HCT116 (cell line): ENCODE results near the gene HSPA12B. TPM values are rescaled to one million over a fixed set of nuclear protein-coding genes. Genes with fewer than 3 reads are reported as not detected.

Experiments
- ATAC-seq: fragments of 200-7000 bp; cut with Tn5 transposase; 2 replicates; pipeline ENCODE4 v1.9.1; 2020; ENCODE audit warnings: mild to moderate bottlenecking, moderate library complexity
- BruUV-seq: library from RNA; stranded (reverse); fragments of 400-500 nt; replicated peaks from 2 replicates; lab custom pipeline; 2021; lab: Mats Ljungman, UMichigan
- CTCF ChIA-PET: fragments of 300-600 bp; sonication (Branson Sonifier 250); formaldehyde crosslinking; loops from one replicate; lab custom pipeline; 2021; ENCODE audit warnings: antibody characterized with exemption; lab: Charles Lee
- POLR2A ChIA-PET: fragments of 300-600, 350-600 bp; sonication (Branson Sonifier 250); formaldehyde crosslinking; loops from one replicate; lab custom pipeline; 2021; ENCODE audit warnings: antibody characterized with exemption; lab: Charles Lee
- RAD21 ChIA-PET, 2 experiments: fragments of 300-600 bp; sonication (Branson Sonifier 250); formaldehyde crosslinking; loops; one replicate each; lab custom pipeline; 2023; ENCODE audit warnings: low total read pairs in 2 of 2; ENCODE audit not compliant: uncharacterized antibody in 2 of 2, unreplicated experiment in 2 of 2, low non-redundant PET in 1 of 2; lab: Charles Lee
- DNase-seq: peaks from one replicate; pipeline ENCODE4 v3.0.0-alpha.2; 2010; ENCODE audit warnings: low read depth, low spot score
- H2AFZ ChIP-seq: fragments of 200-600 bp; shearing (Covaris generic), sonication (generic); 2 replicates; pipeline ENCODE4 v1.6.1; 2017; ENCODE audit warnings: low read depth, mixed run types, mixed read lengths, antibody characterized with exemption, low read length; ENCODE audit not compliant: poor library complexity, severe bottlenecking
- H3K27ac ChIP-seq: 2 replicates; pipeline ENCODE4 v1.5.1; 2012; ENCODE audit warnings: low read depth, low read length
- H3K27me3 ChIP-seq: fragments of 200-600 bp; sonication (generic); 2 replicates; pipeline ENCODE4 v1.6.1; 2016; ENCODE audit warnings: mixed run types, low read length, mixed read lengths; ENCODE audit not compliant: insufficient read depth
- H3K36me3 ChIP-seq, 2 experiments: fragments of 200-500 bp in 1 of 2; fragments of 200-600 bp in 1 of 2; sonication (Bioruptor generic) in 1 of 2; sonication (generic) in 1 of 2; 2 replicates each; pipeline versions ENCODE4 v1.5.1 to v1.6.1; 2014 to 2016; ENCODE audit warnings: low read length in 2 of 2, inconsistent platforms in 1 of 2, mixed read lengths in 1 of 2, mixed run types in 1 of 2; ENCODE audit not compliant: insufficient read depth in 2 of 2, control insufficient read depth in 1 of 2
- H3K4me1 ChIP-seq, 2 experiments: fragments of 200-600 bp in 1 of 2; sonication (generic) in 1 of 2; 2 replicates each; pipeline versions ENCODE4 v1.5.1 to v1.6.1; 2012 to 2017; ENCODE audit warnings: low read length in 2 of 2, inconsistent platforms in 1 of 2, mild to moderate bottlenecking in 1 of 2, mixed read lengths in 1 of 2, mixed run types in 1 of 2, moderate library complexity in 1 of 2; ENCODE audit not compliant: insufficient read depth in 2 of 2, control insufficient read depth in 1 of 2
- H3K4me2 ChIP-seq: fragments of 200-600 bp; sonication (generic); 2 replicates; pipeline ENCODE4 v1.6.1; 2017; ENCODE audit warnings: mixed run types, low read length, mixed read lengths
- H3K4me3 ChIP-seq, 2 experiments: fragments of 200-600 bp in 1 of 2; sonication (generic) in 1 of 2; replicated peaks in 1 of 2; 2 replicates each; pipeline ENCODE4 v1.5.1; 2011 to 2016; ENCODE audit warnings: low read length in 2 of 2, control low read depth in 1 of 2, low read depth in 1 of 2, mild to moderate bottlenecking in 1 of 2, mixed read lengths in 1 of 2, mixed run types in 1 of 2
- H3K79me2 ChIP-seq: fragments of 200-600 bp; sonication (generic); 2 replicates; pipeline ENCODE4 v1.6.1; 2017; ENCODE audit warnings: mild to moderate bottlenecking, mixed run types, low read length, moderate library complexity, mixed read lengths; ENCODE audit not compliant: insufficient read depth
- H3K9ac ChIP-seq: fragments of 200-600 bp; sonication (generic); 2 replicates; pipeline ENCODE4 v1.6.1; 2016; ENCODE audit warnings: low read length, mixed read lengths
- H3K9me2 ChIP-seq: fragments of 200-600 bp; sonication (generic), shearing (Covaris generic); 2 replicates; pipeline ENCODE4 v1.6.1; 2017; ENCODE audit warnings: mixed run types, mild to moderate bottlenecking, moderate library complexity; ENCODE audit not compliant: insufficient read depth
- H3K9me3 ChIP-seq, 2 experiments: fragments of 200-500 bp in 1 of 2; fragments of 200-600 bp in 1 of 2; sonication (Bioruptor generic) in 1 of 2; sonication (generic) in 1 of 2; 2 replicates each; pipeline ENCODE4 v1.6.1; 2014 to 2017; ENCODE audit warnings: low read length in 2 of 2, mixed read lengths in 2 of 2, inconsistent platforms in 1 of 2, low read depth in 1 of 2, mild to moderate bottlenecking in 1 of 2, mixed run types in 1 of 2, moderate library complexity in 1 of 2; ENCODE audit not compliant: control insufficient read depth in 1 of 2, insufficient read depth in 1 of 2
- H4K20me1 ChIP-seq: fragments of 200-600 bp; sonication (generic), shearing (Covaris generic); 2 replicates; pipeline ENCODE4 v1.6.1; 2017; ENCODE audit warnings: mixed run types, mild to moderate bottlenecking, moderate library complexity; ENCODE audit not compliant: insufficient read depth
- CBX3 ChIP-seq: IDR thresholded peaks from 2 replicates; pipeline ENCODE4 v1.6.1; 2012; ENCODE audit warnings: low read depth
- CTCF ChIP-seq, 3 experiments: fragments of 200-600 bp in 1 of 3; sonication (generic) in 1 of 3; IDR thresholded peaks in 2 of 3; conservative IDR thresholded peaks in 1 of 3; 2 replicates each; pipeline ENCODE4 v1.5.1; 2012 to 2017; ENCODE audit warnings: low read depth in 2 of 3, low read length in 2 of 3, antibody characterized with exemption in 1 of 3, borderline replicate concordance in 1 of 3, control low read depth in 1 of 3, mild to moderate bottlenecking in 1 of 3, mixed read lengths in 1 of 3, mixed run types in 1 of 3, moderate library complexity in 1 of 3; ENCODE audit not compliant: insufficient read depth in 1 of 3
- EGR1 ChIP-seq: IDR thresholded peaks from 2 replicates; pipeline ENCODE4 v1.6.1; 2012; ENCODE audit warnings: low read depth
- EZH2 ChIP-seq: fragments of 200-600 bp; sonication (generic); IDR thresholded peaks from 2 replicates; pipeline ENCODE4 v1.6.1; 2017; ENCODE audit warnings: antibody characterized with exemption, mixed run types
- FOSL1 ChIP-seq: IDR thresholded peaks from 2 replicates; pipeline ENCODE4 v1.6.1; 2012; ENCODE audit warnings: low read depth
- JUND ChIP-seq: IDR thresholded peaks from 2 replicates; pipeline ENCODE4 v1.6.1; 2012
- POLR2A ChIP-seq: IDR thresholded peaks from 2 replicates; pipeline ENCODE4 v1.7.0; 2011; ENCODE audit warnings: borderline replicate concordance; ENCODE audit not compliant: insufficient read depth, insufficient read length; ENCODE audit errors: extremely low read depth
- POLR2AphosphoS5 ChIP-seq: IDR thresholded peaks from 2 replicates; pipeline ENCODE4 v1.6.1; 2011; ENCODE audit warnings: mild to moderate bottlenecking, low read depth, low read length, moderate library complexity
- RAD21 ChIP-seq: IDR thresholded peaks from 2 replicates; pipeline ENCODE4 v1.6.1; 2012; ENCODE audit warnings: low read depth, mild to moderate bottlenecking
- SIN3A ChIP-seq: IDR thresholded peaks from 2 replicates; pipeline ENCODE4 v1.6.1; 2012; ENCODE audit warnings: low read depth
- SP1 ChIP-seq: IDR thresholded peaks from 2 replicates; pipeline ENCODE4 v1.6.1; 2012; ENCODE audit warnings: low read depth
- SRF ChIP-seq: IDR thresholded peaks from 2 replicates; pipeline ENCODE4 v1.6.1; 2012; ENCODE audit warnings: low read depth
- TCF7L2 ChIP-seq: IDR thresholded peaks from 2 replicates; pipeline ENCODE4 v1.7.0; 2011; ENCODE audit warnings: borderline replicate concordance, inconsistent platforms; ENCODE audit not compliant: insufficient read depth, insufficient read length; ENCODE audit errors: extremely low read depth
- YY1 ChIP-seq: IDR thresholded peaks from 2 replicates; pipeline ENCODE4 v1.6.1; 2011; ENCODE audit warnings: low read length, low read depth, moderate library complexity, mild to moderate bottlenecking; ENCODE audit not compliant: insufficient replicate concordance; ENCODE audit errors: extremely low read depth
- ZFX ChIP-seq: fragments of 450-650 bp; IDR thresholded peaks from 2 replicates; pipeline ENCODE4 v1.6.1; 2017
- ZNF274 ChIP-seq: fragments of 200-500 bp; sonication (Bioruptor generic); IDR thresholded peaks from 2 replicates; pipeline ENCODE4 v1.6.1; 2014; ENCODE audit warnings: mild to moderate bottlenecking, low read depth, low read length, inconsistent platforms
- intact Hi-C: fragments of 100-400 bp; cut with micrococcal nuclease; formaldehyde crosslinking; loops from 2 replicates; pipeline ENCODE4 v1.10.0; 2022
- total RNA-seq: library from RNA; stranded (reverse); gene quantifications from one replicate; pipeline ENCODE4 v1.2.1, GENCODE V29; 2021; ENCODE audit not compliant: unreplicated experiment

Gene HSPA12B
- total RNA-seq, 1 experiment from 2014 or later: not detected

GRCh38 chr20:3767110-3767426 is 34.6 kb downstream of the HSPA12B start (continued):
- no peak for TF ChIP-seq CTCF (IDR thresholded peaks at IDR 0.05 in 2 of 3, conservative IDR thresholded peaks at IDR 0.05 in 1 of 3; ENCODE audit: borderline replicate concordance in 1 of 3, insufficient read depth in 1 of 3, low read depth in 2 of 3, low read length in 2 of 3)
- TF ChIP-seq EZH2: no peak
- no peak for TF ChIP-seq ZFX
- no peak for TF ChIP-seq POLR2A
- no peak for TF ChIP-seq TCF7L2
- no peak for TF ChIP-seq CBX3
- no peak for TF ChIP-seq POLR2AphosphoS5
- no peak for TF ChIP-seq SRF
- no peak for TF ChIP-seq ZNF274
- TF ChIP-seq, all 23 proteins: peak for 0

- Histone ChIP-seq H3K9me3 (no peaks in the 10 kb centered on the region), H3K4me2 (peak within 1 kb of the TSS; percentile 90), H3K36me3 (peaks cover 0 to 6% of the 10 kb centered on the region in 2 experiments; a peak in 1 of 4 replicates), H3K27me3 (no peaks in the 10 kb centered on the region), H3K27ac (peak within 1 kb of the TSS; percentile 83), H3K4me3 (peak within 1 kb of the TSS; percentile 84 to 91), H2AFZ (peak within 1 kb of the TSS; percentile 38), H3K9me2 (no peaks in the 10 kb centered on the region), H3K9ac (peak within 1 kb of the TSS; percentile 86), H4K20me1 (no peaks in the 10 kb centered on the region), H3K4me1 (peaks cover 12 to 36% of the 10 kb centered on the region in 2 experiments), H3K79me2 (peaks cover 41% of the 10 kb centered on the region)
- ChIA-PET CTCF (interaction anchor here (0.9 to 2.6 kb wide), 13 partner anchors 11 to 304 kb away, joined by 3 to 23 read pairs (median 7); partner anchors contain the start of genes AP5S1, CENPB and SPEF1), POLR2A (interaction anchor here (0.6 to 1.0 kb wide), 6 partner anchors 11 to 55 kb away, joined by 3 to 5 read pairs (median 4); partner anchors contain the start of genes CENPB, SIGLEC1 and SPEF1), RAD21 (interaction anchor here in 1 of 2 experiments (0.6 to 1.0 kb wide), 2 partner anchors 14 to 78 kb away, joined by 3 to 4 read pairs; partner anchors contain the start of gene SPEF1)
- ATAC-seq (peak; percentile 92), DNase-seq (peak; percentile 95)
- no TSS peak for BruUV-seq
- intact Hi-C loops: loop anchor here (2.0 to 5.0 kb wide), 2 partner anchors 51 to 205 kb away; no protein-coding TSS in a partner anchor
- no peak for TF ChIP-seq TCF7L2
- peak; percentile 67 for TF ChIP-seq SP1
- TF ChIP-seq RAD21: no peak
- no peak for TF ChIP-seq SRF
- TF ChIP-seq SIN3A: peak; percentile 78; the same call in 1 of the 2 replicates
- no peak for TF ChIP-seq FOSL1
- peak in 2 of 3 experiments; percentile 8 to 26; a peak in 2 of 6 replicates for TF ChIP-seq CTCF (IDR thresholded peaks at IDR 0.05 in 2 of 3, conservative IDR thresholded peaks at IDR 0.05 in 1 of 3; ENCODE audit: borderline replicate concordance in 1 of 3, insufficient read depth in 1 of 3, low read depth in 2 of 3, low read length in 2 of 3)
- peak; percentile 87 for TF ChIP-seq EGR1
- no peak for TF ChIP-seq ZNF274
- peak; percentile 31 for TF ChIP-seq POLR2A
- no peak for TF ChIP-seq JUND
- no peak for TF ChIP-seq YY1
These were observed 35.2 kb downstream of the HSPA12B start, which contains the start of gene ADISSP for GRCh38 chr20:3767427-3768341. Gene ADISSP (minus strand): TSS chr20:3767753. CDS start chr20:3760100, 7,653 bp downstream.
